H1 (cell line): ENCODE measurements around the gene MTG1. TPM values are rescaled to one million over a fixed set of nuclear protein-coding genes. Genes with fewer than 3 reads are reported as not detected.

Experiments used
- CTCF ChIA-PET: fragments of 300-600 bp; sonication (Branson Sonifier 250); formaldehyde crosslinking; loops from one replicate; lab custom pipeline; 2021; ENCODE audit not compliant: partially characterized antibody; lab: Charles Lee
- POLR2A ChIA-PET: fragments of 300-600 bp; sonication (Branson Sonifier 250); formaldehyde crosslinking; loops from one replicate; lab custom pipeline; 2021; ENCODE audit warnings: inconsistent platforms; ENCODE audit not compliant: partially characterized antibody; lab: Charles Lee
- DNase-seq, 2 experiments: peaks; one replicate each; pipeline versions ENCODE4 v3.0.0 to v3.0.0-alpha.2; 2010 to 2022; ENCODE audit warnings: low spot score in 2 of 2, low read depth in 1 of 2, mixed read lengths in 1 of 2
- FAIRE-seq: peaks from 2 replicates; lab custom pipeline; 2011; peaks lifted over from hg19 to GRCh38; lab: Jason Lieb, UNC
- H2AFZ ChIP-seq: 2 replicates; pipeline ENCODE4 v1.8.1; 2012; ENCODE audit warnings: low read length, inconsistent platforms
- H2AK5ac ChIP-seq: 2 replicates; pipeline ENCODE4 v1.6.1; 2013; ENCODE audit warnings: low read depth, low read length
- H2BK120ac ChIP-seq: replicated peaks from 2 replicates; pipeline ENCODE3; 2013; ENCODE audit warnings: low read depth, low read length, inconsistent platforms
- H2BK12ac ChIP-seq: 2 replicates; pipeline ENCODE4 v1.6.1; 2013; ENCODE audit warnings: low read depth, low read length
- H2BK15ac ChIP-seq: 2 replicates; pipeline ENCODE4 v1.6.1; 2013; ENCODE audit warnings: low read length
- H2BK20ac ChIP-seq: 2 replicates; pipeline ENCODE4 v1.6.1; 2013; ENCODE audit warnings: low read length
- H2BK5ac ChIP-seq: 2 replicates; pipeline ENCODE4 v1.6.1; 2013; ENCODE audit warnings: low read depth, low read length
- H3K14ac ChIP-seq: 2 replicates; pipeline ENCODE4 v1.6.1; 2013; ENCODE audit warnings: inconsistent platforms; ENCODE audit not compliant: insufficient read length
- H3K18ac ChIP-seq: 2 replicates; pipeline ENCODE4 v1.6.1; 2013; ENCODE audit warnings: low read length; ENCODE audit errors: extremely low read depth
- H3K23ac ChIP-seq: 2 replicates; pipeline ENCODE4 v1.6.1; 2013; ENCODE audit warnings: inconsistent platforms; ENCODE audit not compliant: insufficient read length
- H3K23me2 ChIP-seq: 2 replicates; pipeline ENCODE4 v1.6.1; 2013; ENCODE audit warnings: low read depth, low read length
- H3K27ac ChIP-seq: 2 replicates; pipeline ENCODE4 v1.6.1; 2011; ENCODE audit warnings: low read depth, low read length, inconsistent platforms
- H3K27me3 ChIP-seq, 4 experiments: replicated peaks in 1 of 4; 1 replicate in 1 of 4; 2 replicates in 3 of 4; pipeline versions ENCODE4 v1.6.1 to v1.8.1; 2011 to 2013; ENCODE audit warnings: low read length in 3 of 4, mild to moderate bottlenecking in 3 of 4, inconsistent platforms in 2 of 4, mixed read lengths in 2 of 4, moderate library complexity in 1 of 4; ENCODE audit not compliant: control insufficient read depth in 3 of 4, insufficient read depth in 3 of 4; ENCODE audit errors: extremely low read depth in 1 of 4
- H3K36me3 ChIP-seq, 4 experiments: 2 replicates each; pipeline versions ENCODE4 v1.6.1 to v1.8.1; 2011 to 2013; ENCODE audit warnings: mild to moderate bottlenecking in 4 of 4, low read length in 3 of 4, moderate library complexity in 2 of 4, control low read depth in 1 of 4, inconsistent platforms in 1 of 4; ENCODE audit not compliant: insufficient read depth in 4 of 4, control insufficient read depth in 2 of 4
- H3K4ac ChIP-seq: replicated peaks from 2 replicates; pipeline ENCODE3; 2013; ENCODE audit warnings: low read length, low read depth, mixed read lengths, inconsistent platforms; ENCODE audit not compliant: insufficient read length
- H3K4me1 ChIP-seq, 4 experiments: replicated peaks in 1 of 4; 1 replicate in 1 of 4; 2 replicates in 3 of 4; pipeline versions ENCODE4 v1.6.1 to v1.8.1; 2011 to 2013; ENCODE audit warnings: low read length in 3 of 4, inconsistent platforms in 2 of 4, mixed read lengths in 1 of 4; ENCODE audit not compliant: insufficient read depth in 4 of 4, control insufficient read depth in 3 of 4
- H3K4me2 ChIP-seq, 2 experiments: 2 replicates each; pipeline versions ENCODE4 v1.6.1 to v1.8.1; 2011 to 2013; ENCODE audit warnings: low read depth in 2 of 2, low read length in 2 of 2, control low read depth in 1 of 2, inconsistent platforms in 1 of 2, mild to moderate bottlenecking in 1 of 2; ENCODE audit not compliant: insufficient read depth in 1 of 2
- H3K4me3 ChIP-seq, 4 experiments: fragments of 200-600, 300-600 bp in 1 of 4; sonication (generic), shearing (Covaris generic), sonication (Bioruptor Twin) in 1 of 4; 2 replicates each; pipeline versions ENCODE4 v1.5.1 to v1.8.1; 2011 to 2016; ENCODE audit warnings: low read length in 4 of 4, low read depth in 3 of 4, control low read depth in 2 of 4, inconsistent platforms in 2 of 4, mild to moderate bottlenecking in 2 of 4, mixed read lengths in 1 of 4, moderate library complexity in 1 of 4; ENCODE audit not compliant: insufficient read depth in 2 of 4; ENCODE audit errors: extremely low read depth in 1 of 4
- H3K56ac ChIP-seq: replicated peaks from 2 replicates; pipeline ENCODE3; 2013; ENCODE audit warnings: low read depth, mild to moderate bottlenecking, mixed read lengths, low read length, inconsistent platforms; ENCODE audit not compliant: insufficient read length
- H3K79me1 ChIP-seq: 2 replicates; pipeline ENCODE4 v1.6.1; 2013; ENCODE audit warnings: low read depth, low read length, control low read depth
- H3K79me2 ChIP-seq, 2 experiments: 2 replicates each; pipeline versions ENCODE4 v1.6.1 to v1.8.1; 2012 to 2013; ENCODE audit warnings: low read length in 2 of 2, mild to moderate bottlenecking in 2 of 2, inconsistent platforms in 1 of 2; ENCODE audit not compliant: insufficient read depth in 2 of 2, control insufficient read depth in 1 of 2
- H3K9ac ChIP-seq, 4 experiments: replicated peaks in 1 of 4; 1 replicate in 1 of 4; 2 replicates in 3 of 4; pipeline versions ENCODE4 v1.6.1 to v1.8.1; 2011 to 2013; ENCODE audit warnings: low read depth in 3 of 4, low read length in 3 of 4, control low read depth in 2 of 4, mild to moderate bottlenecking in 2 of 4, moderate library complexity in 2 of 4, inconsistent platforms in 1 of 4; ENCODE audit errors: extremely low read depth in 1 of 4
- H3K9me3 ChIP-seq, 2 experiments: 2 replicates each; pipeline versions ENCODE4 v1.6.1 to v1.8.1; 2012 to 2013; ENCODE audit warnings: mild to moderate bottlenecking in 2 of 2, moderate library complexity in 2 of 2, control low read depth in 1 of 2, inconsistent platforms in 1 of 2, low read depth in 1 of 2, low read length in 1 of 2, mixed read lengths in 1 of 2; ENCODE audit not compliant: insufficient read depth in 2 of 2
- H4K20me1 ChIP-seq, 2 experiments: replicated peaks in 1 of 2; 2 replicates each; pipeline versions ENCODE3 to v1.8.1; 2011 to 2013; ENCODE audit warnings: inconsistent platforms in 2 of 2, low read length in 2 of 2, mild to moderate bottlenecking in 1 of 2; ENCODE audit not compliant: insufficient read depth in 2 of 2, control insufficient read depth in 1 of 2
- H4K5ac ChIP-seq: 2 replicates; pipeline ENCODE4 v1.6.1; 2013; ENCODE audit warnings: low read length, low read depth, mixed read lengths, inconsistent platforms; ENCODE audit not compliant: insufficient read length
- H4K8ac ChIP-seq: 2 replicates; pipeline ENCODE4 v1.8.0; 2013; ENCODE audit warnings: mild to moderate bottlenecking, moderate library complexity, low read length, inconsistent platforms; ENCODE audit not compliant: insufficient read depth; ENCODE audit errors: extremely low read depth
- H4K91ac ChIP-seq: replicated peaks from 2 replicates; pipeline ENCODE3; 2013; ENCODE audit warnings: low read length, mixed read lengths, inconsistent platforms; ENCODE audit not compliant: insufficient read length
- E2F6 ChIP-seq: IDR thresholded peaks from 2 replicates; pipeline ENCODE4 v1.6.1; 2012; ENCODE audit warnings: inconsistent platforms
- FOSL1 ChIP-seq: IDR thresholded peaks from 2 replicates; pipeline ENCODE4 v1.6.1; 2011; ENCODE audit warnings: mild to moderate bottlenecking, low read depth, low read length, moderate library complexity; ENCODE audit not compliant: insufficient read depth
- WGBS, 2 experiments: shearing (Covaris generic) in 1 of 2; methylation state at CpG; one replicate each; pipeline versions ENCODE4 v1.1.6 to v1.1.7; 2013 to 2015; ENCODE audit warnings: low lambda C conversion rate in 2 of 2, mixed read lengths in 2 of 2, inconsistent platforms in 1 of 2, low coverage in 1 of 2, missing lambda C conversion rate in 1 of 2; ENCODE audit not compliant: insufficient replicate concordance in 2 of 2, insufficient coverage in 1 of 2, insufficient read length in 1 of 2; ENCODE audit errors: extremely low coverage in 1 of 2, missing lambda C conversion rate in 1 of 2; 5-methylcytosine and 5-hydroxymethylcytosine counted together
- polyA plus RNA-seq, 7 experiments: library from polyadenylated mRNA; depleted of rRNA in 3 of 7; stranded (reverse) in 5 of 7; unstranded in 2 of 7; fragments of >200 nt in 5 of 7; fragments of 200-250 nt in 2 of 7; gene quantifications; 1 replicate in 5 of 7; 2 replicates in 1 of 7; 4 replicates in 1 of 7; pipeline versions ENCODE4 v1.2.1 to v1.2.3, GENCODE V29; 2011 to 2013; ENCODE audit warnings: missing spikeins in 2 of 7, mixed read lengths in 2 of 7
- total RNA-seq: library from RNA; stranded (reverse); fragmentation: NEBNext Ultra II Directional; extraction: Animal tissue kit (Norgen Biotek cat#: 25700); gene quantifications from 2 replicates; pipeline ENCODE4 v1.2.1, GENCODE V29; 2021

The MTG1 gene
- total and polyA plus RNA-seq, 2 of the 8 experiments (the other 6 are each of a cell fraction or from before 2014, with no cell fraction given): 56.6 to 81.6 TPM

GRCh38 chr10:133422223-133422806 is 28.4 kb downstream of the MTG1 start:
- DNase-seq (no peak), FAIRE-seq (no peak)
- H3K4me2 ChIP-seq: no peak overlapping the region; a peak in 2 of 4 replicates
- no peak overlapping the region for H2BK5ac ChIP-seq
- H3K79me1 ChIP-seq: no peaks in the 10 kb centered on the region
- H4K8ac ChIP-seq: no peak overlapping the region; the same call in 1 of the 2 replicates
- no peak overlapping the region for H2BK12ac ChIP-seq
- no peak overlapping the region for H3K4me3 ChIP-seq
- H3K36me3 ChIP-seq: peaks cover 0 to 4% (median 0%) of the 10 kb centered on the region in 4 experiments; a peak in 1 of 8 replicates
- no peak overlapping the region for H3K14ac ChIP-seq
- no peak overlapping the region for H3K4ac ChIP-seq
- H4K5ac ChIP-seq: no peak overlapping the region
- CTCF ChIA-PET: interaction anchor here (1.7 kb wide), 1 partner anchor 71 kb away, joined by 3 read pairs; no protein-coding TSS in a partner anchor
- peaks cover 0 to 8% (median under 1%) of the 10 kb centered on the region in 4 experiments; a peak in 3 of 7 replicates for H3K27me3 ChIP-seq
- peaks cover 0 to 6% (median 0%) of the 10 kb centered on the region in 4 experiments; a peak in 2 of 7 replicates for H3K4me1 ChIP-seq
- POLR2A ChIA-PET: interaction anchor here (1.4 to 1.7 kb wide), 5 partner anchors 28 to 108 kb away, joined by 3 to 5 read pairs (median 4); partner anchors contain the start of gene MTG1
- no peak overlapping the region for H3K23ac ChIP-seq
- no peak overlapping the region for H3K56ac ChIP-seq
- peak; percentile 67 for TF ChIP-seq E2F6
- no peak for TF ChIP-seq FOSL1
- no peak overlapping the region for H3K9ac ChIP-seq
- H3K27ac ChIP-seq: no peak overlapping the region
- H3K18ac ChIP-seq: no peak overlapping the region
- no peak overlapping the region for H2AFZ ChIP-seq
- no peak overlapping the region for H4K91ac ChIP-seq
- H2BK20ac ChIP-seq: no peak overlapping the region
- no peaks in the 10 kb centered on the region for H3K79me2 ChIP-seq
- 83% methylated on average over 16 of the region's 16 CpGs; no CpG with 5 or more reads in 1 of the 2 experiments for WGBS, 2 experiments
- peaks cover 3% of the 10 kb centered on the region; the same call in 1 of the 2 replicates for H3K23me2 ChIP-seq
- peaks cover 0 to 3% of the 10 kb centered on the region in 2 experiments; a peak in 1 of 4 replicates for H3K9me3 ChIP-seq
- H4K20me1 ChIP-seq: peaks cover 5 to 22% of the 10 kb centered on the region in 2 experiments
- H2BK15ac ChIP-seq: no peak overlapping the region
- peak overlapping the region; percentile 39; the same call in 1 of the 2 replicates for H2AK5ac ChIP-seq
- no peak overlapping the region for H2BK120ac ChIP-seq
